Mesendoderm (in vitro differentiated cells): ENCODE measurements around the gene RASEF.
"Not testable (repeated sequence)": the region's sequence is repeated elsewhere in the genome, so short reads cannot be mapped to it uniquely, and the experiment has no call there.

Source experiments
- DNase-seq: peaks from one replicate; pipeline ENCODE4 v3.0.0; 2013
- H2AK5ac ChIP-seq: 2 replicates; pipeline ENCODE4 v1.6.1; 2013; ENCODE audit warnings: low read length, inconsistent platforms
- H2BK120ac ChIP-seq: 2 replicates; pipeline ENCODE4 v1.6.1; 2013; ENCODE audit warnings: low read depth, mild to moderate bottlenecking, low read length, moderate library complexity, mixed read lengths
- H2BK15ac ChIP-seq: replicated peaks from 2 replicates; pipeline ENCODE4 v1.6.1; 2013; ENCODE audit warnings: low read depth, mild to moderate bottlenecking, moderate library complexity
- H2BK5ac ChIP-seq: 2 replicates; pipeline ENCODE4 v1.6.1; 2013; ENCODE audit warnings: low read length, inconsistent platforms
- H3K18ac ChIP-seq: 2 replicates; pipeline ENCODE4 v1.6.1; 2013; ENCODE audit warnings: mild to moderate bottlenecking, low read length, mixed read lengths
- H3K23ac ChIP-seq: one replicate; pipeline ENCODE4 v1.6.1; 2013; ENCODE audit warnings: low read length
- H3K27ac ChIP-seq: 2 replicates; pipeline ENCODE4 v1.5.1; 2013; ENCODE audit warnings: low read depth, mild to moderate bottlenecking, inconsistent platforms, low read length, moderate library complexity
- H3K27me3 ChIP-seq: 2 replicates; pipeline ENCODE4 v1.6.1; 2013; ENCODE audit warnings: low read length, control low read depth, mild to moderate bottlenecking, inconsistent platforms; ENCODE audit not compliant: insufficient read depth, poor library complexity
- H3K36me3 ChIP-seq: 2 replicates; pipeline ENCODE4 v1.6.1; 2013; ENCODE audit warnings: low read length, inconsistent platforms; ENCODE audit not compliant: control insufficient read depth, insufficient read depth
- H3K4ac ChIP-seq: one replicate; pipeline ENCODE4 v1.6.1; 2013; ENCODE audit warnings: low read depth, mild to moderate bottlenecking, low read length, moderate library complexity
- H3K4me1 ChIP-seq: 2 replicates; pipeline ENCODE4 v1.6.1; 2013; ENCODE audit warnings: low read depth, low read length, inconsistent platforms; ENCODE audit not compliant: control insufficient read depth
- H3K4me2 ChIP-seq: 2 replicates; pipeline ENCODE4 v1.6.1; 2013; ENCODE audit warnings: low read length
- H3K4me3 ChIP-seq: 2 replicates; pipeline ENCODE4 v1.5.1; 2013; ENCODE audit warnings: mild to moderate bottlenecking, low read length
- H3K56ac ChIP-seq: one replicate; pipeline ENCODE4 v1.6.1; 2013; ENCODE audit warnings: low read length
- H3K79me1 ChIP-seq: 2 replicates; pipeline ENCODE4 v1.6.1; 2013; ENCODE audit warnings: low read length, inconsistent platforms
- H3K79me2 ChIP-seq: 2 replicates; pipeline ENCODE4 v1.6.1; 2013; ENCODE audit warnings: mild to moderate bottlenecking, low read length; ENCODE audit not compliant: control insufficient read depth, insufficient read depth
- H3K9ac ChIP-seq: 2 replicates; pipeline ENCODE4 v1.6.1; 2013; ENCODE audit warnings: low read length, inconsistent platforms
- H4K5ac ChIP-seq: one replicate; pipeline ENCODE4 v1.6.1; 2013; ENCODE audit warnings: low read length
- H4K8ac ChIP-seq: one replicate; pipeline ENCODE4 v1.6.1; 2013; ENCODE audit warnings: low read depth, mild to moderate bottlenecking, control low read depth, low read length, moderate library complexity
- WGBS: extraction: QIAGEN DNeasy Blood & Tissue Kit; methylation state at CpG from one replicate; pipeline ENCODE4 v1.1.7; 2013; ENCODE audit warnings: low lambda C conversion rate, missing lambda C conversion rate; ENCODE audit not compliant: insufficient coverage; ENCODE audit errors: extremely low coverage; 5-methylcytosine and 5-hydroxymethylcytosine counted together

The RASEF gene

GRCh38 chr9:83097633-83098032 is 34.7 kb upstream of the RASEF start:
- Histone ChIP-seq H2BK15ac (no peak overlapping the region), H3K79me2 (no peaks in the 10 kb centered on the region), H3K27ac (no peak overlapping the region), H2BK5ac (no peak overlapping the region), H3K4ac (no peak overlapping the region), H3K36me3 (no peaks in the 10 kb centered on the region), H3K4me2 (no peak overlapping the region), H4K5ac (no peak overlapping the region), H2AK5ac (no peak overlapping the region), H3K18ac (no peak overlapping the region), H4K8ac (no peak overlapping the region), H3K27me3 (no peaks in the 10 kb centered on the region), H3K9ac (no peak overlapping the region), H2BK120ac (no peak overlapping the region), H3K79me1 (no peaks in the 10 kb centered on the region), H3K56ac (no peak overlapping the region), H3K4me1 (no peaks in the 10 kb centered on the region), H3K4me3 (no peak overlapping the region), H3K23ac (no peak overlapping the region)
- WGBS, result no CpG with 5 or more reads among the region's 4 CpGs
- no peak for DNase-seq

- H3K4me2 ChIP-seq, DNase-seq, H3K18ac ChIP-seq, H3K4me3 ChIP-seq, H3K27ac ChIP-seq, H3K23ac ChIP-seq, H3K79me2 ChIP-seq, H4K8ac ChIP-seq, H3K4me1 ChIP-seq, H3K56ac ChIP-seq, H4K5ac ChIP-seq, H3K27me3 ChIP-seq, H2BK120ac ChIP-seq, H2BK5ac ChIP-seq, H3K36me3 ChIP-seq, H3K4ac ChIP-seq, H2AK5ac ChIP-seq, H3K79me1 ChIP-seq, H2BK15ac ChIP-seq, H3K9ac ChIP-seq: not testable (repeated sequence)
- no CpG with 5 or more reads among the region's 24 CpGs for WGBS
Observed at GRCh38 chr9:83093311-83093710, 30.4 kb upstream of the RASEF start.

- DNase-seq, result no peak
- Histone ChIP-seq H2BK15ac (no peak overlapping the region), H3K27ac (no peak overlapping the region), H3K23ac (no peak overlapping the region), H3K4me3 (no peak overlapping the region), H3K18ac (no peak overlapping the region), H3K56ac (no peak overlapping the region), H3K79me1 (no peaks in the 10 kb centered on the region), H3K4me1 (no peaks in the 10 kb centered on the region), H2BK120ac (no peak overlapping the region), H2BK5ac (no peak overlapping the region), H3K9ac (no peak overlapping the region), H3K36me3 (no peaks in the 10 kb centered on the region), H3K4me2 (no peak overlapping the region), H4K8ac (no peak overlapping the region), H4K5ac (no peak overlapping the region), H2AK5ac (no peak overlapping the region), H3K4ac (no peak overlapping the region), H3K27me3 (no peaks in the 10 kb centered on the region), H3K79me2 (no peaks in the 10 kb centered on the region)
- no CpG with 5 or more reads among the region's 6 CpGs for WGBS
Observed at GRCh38 chr9:83081846-83082245, 18.9 kb upstream of the RASEF start.

GRCh38 chr9:83081010-83081409 is 18.1 kb upstream of the RASEF start:
- Histone ChIP-seq H2BK15ac (no peak overlapping the region), H3K4me2 (no peak overlapping the region), H4K8ac (no peak overlapping the region), H3K9ac (no peak overlapping the region), H3K4me1 (no peaks in the 10 kb centered on the region), H3K27ac (no peak overlapping the region), H3K27me3 (no peaks in the 10 kb centered on the region), H2BK120ac (no peak overlapping the region), H3K56ac (no peak overlapping the region), H4K5ac (no peak overlapping the region), H2AK5ac (no peak overlapping the region), H3K4ac (no peak overlapping the region), H3K23ac (no peak overlapping the region), H3K18ac (no peak overlapping the region), H3K79me2 (no peaks in the 10 kb centered on the region), H3K79me1 (no peaks in the 10 kb centered on the region), H2BK5ac (no peak overlapping the region), H3K4me3 (no peak overlapping the region), H3K36me3 (no peaks in the 10 kb centered on the region)
- no peak for DNase-seq
- WGBS, result no CpG with 5 or more reads among the region's 3 CpGs

GRCh38 chr9:83075932-83076331 is 13.0 kb upstream of the RASEF start:
- not testable (repeated sequence) for DNase-seq, H3K23ac ChIP-seq, H3K4me1 ChIP-seq, H3K79me2 ChIP-seq, H3K79me1 ChIP-seq, H3K36me3 ChIP-seq, H4K5ac ChIP-seq, H3K4ac ChIP-seq, H2AK5ac ChIP-seq, H3K4me2 ChIP-seq, H3K27ac ChIP-seq, H3K18ac ChIP-seq, H3K9ac ChIP-seq, H3K27me3 ChIP-seq, H3K4me3 ChIP-seq, H2BK15ac ChIP-seq, H4K8ac ChIP-seq, H3K56ac ChIP-seq, H2BK5ac ChIP-seq, H2BK120ac ChIP-seq
- no CpG with 5 or more reads among the region's 7 CpGs for WGBS

- H3K18ac ChIP-seq, H4K8ac ChIP-seq, H3K4me1 ChIP-seq, H3K4me3 ChIP-seq, H3K36me3 ChIP-seq, H3K79me2 ChIP-seq, H2BK120ac ChIP-seq, H3K27me3 ChIP-seq, H3K23ac ChIP-seq, H4K5ac ChIP-seq, H3K79me1 ChIP-seq, H2BK5ac ChIP-seq, H3K27ac ChIP-seq, H3K56ac ChIP-seq, H2AK5ac ChIP-seq, H3K9ac ChIP-seq, DNase-seq, H2BK15ac ChIP-seq, H3K4ac ChIP-seq, H3K4me2 ChIP-seq: not testable (repeated sequence)
Observed at GRCh38 chr9:83072498-83072897, 9.6 kb upstream of the RASEF start.
